Type B pancreatic cell (in vitro differentiated cells): Measurements from ENCODE around the gene SERP2. TPM values are rescaled to one million over a fixed set of nuclear protein-coding genes. Genes with fewer than 3 reads are reported as not detected.

Source experiments
- DNase-seq: peaks from one replicate; pipeline ENCODE4 v3.0.0; 2021; ENCODE audit warnings: mixed read lengths; ENCODE audit not compliant: unreplicated experiment; ENCODE audit errors: extremely low spot score
- H3K27ac Mint-ChIP-seq: 2 replicates; pipeline ENCODE4 v1.8.0; 2021; ENCODE audit warnings: mild to moderate bottlenecking, mixed read lengths
- H3K27me3 Mint-ChIP-seq: 2 replicates; pipeline ENCODE4 v1.8.0; 2021; ENCODE audit warnings: mixed read lengths
- H3K36me3 Mint-ChIP-seq: 2 replicates; pipeline ENCODE4 v1.8.0; 2021; ENCODE audit warnings: mixed read lengths
- H3K4me1 Mint-ChIP-seq: one replicate; pipeline ENCODE4 v1.8.0; 2021; ENCODE audit warnings: mixed read lengths; ENCODE audit not compliant: unreplicated experiment
- H3K4me3 Mint-ChIP-seq: 2 replicates; pipeline ENCODE4 v1.8.0; 2021; ENCODE audit warnings: mild to moderate bottlenecking, mixed read lengths
- H3K9me3 Mint-ChIP-seq: 2 replicates; pipeline ENCODE4 v1.8.0; 2021; ENCODE audit warnings: mixed read lengths
- CTCF ChIP-seq: fragments of 200-600 bp; sonication (generic); conservative IDR thresholded peaks from 2 replicates; pipeline ENCODE4 v1.5.0; 2021; ENCODE audit warnings: antibody characterized with exemption, mild to moderate bottlenecking
- total RNA-seq: library from RNA; stranded (reverse); gene quantifications from 2 replicates; pipeline ENCODE4 v1.2.1, GENCODE V29; 2021; ENCODE audit warnings: low replicate concordance

The SERP2 gene
- total RNA-seq, 1 donor from 2014 or later: 6.1 TPM

GRCh38 chr13:44371421-44371820 lies 2.2 kb upstream of the SERP2 start:
- no peaks in the 10 kb centered on the region for H3K36me3 Mint-ChIP-seq
- H3K4me1 Mint-ChIP-seq: peaks cover 37% of the 10 kb centered on the region
- no peak for DNase-seq
- TF ChIP-seq CTCF: no peak
- no peaks in the 10 kb centered on the region for H3K9me3 Mint-ChIP-seq
- no peak overlapping the region for H3K27ac Mint-ChIP-seq
- peaks cover 27% of the 10 kb centered on the region for H3K27me3 Mint-ChIP-seq
- peak overlapping the region; percentile 81 for H3K4me3 Mint-ChIP-seq

- Mint-ChIP-seq H3K36me3 (no peaks in the 10 kb centered on the region), H3K27me3 (peaks cover 27% of the 10 kb centered on the region), H3K4me1 (peaks cover 29% of the 10 kb centered on the region), H3K27ac (peak overlapping the region; percentile 58), H3K4me3 (peak overlapping the region; percentile 81), H3K9me3 (no peaks in the 10 kb centered on the region)
- DNase-seq: no peak
- TF ChIP-seq CTCF: no peak
These were observed 400 bp upstream of the SERP2 start for GRCh38 chr13:44373247-44373600.

- no peak for TF ChIP-seq CTCF
- peaks cover 18% of the 10 kb centered on the region for H3K4me1 Mint-ChIP-seq
- H3K9me3 Mint-ChIP-seq: no peaks in the 10 kb centered on the region
- peaks cover 23% of the 10 kb centered on the region for H3K27me3 Mint-ChIP-seq
- peak overlapping the region; percentile 68 for H3K27ac Mint-ChIP-seq
- no peak for DNase-seq
- H3K4me3 Mint-ChIP-seq: peak overlapping the region; percentile 81
- H3K36me3 Mint-ChIP-seq: no peaks in the 10 kb centered on the region
These were observed 706 bp downstream of the SERP2 start for GRCh38 chr13:44374348-44374712.

- Mint-ChIP-seq H3K27ac (no peak overlapping the region), H3K4me3 (no peak overlapping the region), H3K27me3 (peaks cover 5% of the 10 kb centered on the region), H3K4me1 (peaks cover 8% of the 10 kb centered on the region), H3K9me3 (no peaks in the 10 kb centered on the region), H3K36me3 (no peaks in the 10 kb centered on the region)
- no peak for TF ChIP-seq CTCF
- DNase-seq: no peak
These were observed 4.7 kb downstream of the SERP2 start for GRCh38 chr13:44378277-44378676.

- Mint-ChIP-seq H3K36me3 (no peaks in the 10 kb centered on the region), H3K4me3 (no peak overlapping the region), H3K9me3 (no peaks in the 10 kb centered on the region), H3K4me1 (peaks cover 3% of the 10 kb centered on the region), H3K27ac (peak overlapping the region; percentile 58), H3K27me3 (no peaks in the 10 kb centered on the region)
- DNase-seq: no peak
- no peak for TF ChIP-seq CTCF
These were observed 6.3 kb downstream of the SERP2 start for GRCh38 chr13:44379885-44380284.

GRCh38 chr13:44380404-44381165 lies 7.0 kb downstream of the SERP2 start:
- Mint-ChIP-seq H3K4me3 (no peak overlapping the region), H3K27me3 (no peaks in the 10 kb centered on the region), H3K9me3 (no peaks in the 10 kb centered on the region), H3K4me1 (no peaks in the 10 kb centered on the region), H3K27ac (peak overlapping the region; percentile 58), H3K36me3 (no peaks in the 10 kb centered on the region)
- no peak for DNase-seq
- no peak for TF ChIP-seq CTCF
